Jurkat, Clone E6-1 (cell line): ENCODE data around the gene SNTB2. TPM values are rescaled to one million over a fixed set of nuclear protein-coding genes. Genes with fewer than 3 reads are reported as not detected.
"Not testable (repeated sequence)": the region's sequence is repeated elsewhere in the genome, so short reads cannot be mapped to it uniquely, and the experiment has no call there.

Source experiments
- DNase-seq: peaks from one replicate; pipeline ENCODE4 v3.0.0-alpha.2; 2011; ENCODE audit warnings: low read depth, low spot score
- H3K4me3 ChIP-seq: 2 replicates; pipeline ENCODE4 v1.5.1; 2011; ENCODE audit warnings: mild to moderate bottlenecking, low read length, control low read depth, moderate library complexity
- polyA plus RNA-seq: library from polyadenylated mRNA; unstranded; fragments of >200 nt; gene quantifications from one replicate; pipeline ENCODE4 v1.2.1, GENCODE V29; 2012; ENCODE audit warnings: missing spikeins; ENCODE audit not compliant: insufficient read length, insufficient read depth

The SNTB2 gene
- polyA plus RNA-seq, result 3.3 TPM

GRCh38 chr16:69186642-69187445 is at the start of gene SNTB2:
SNTB2 (plus strand) TSS chr16:69187164; CDS start chr16:69187167, 3 bp downstream.
- DNase-seq, result peak; percentile 80
- H3K4me3 ChIP-seq, result peak within 1 kb of the TSS; percentile 73

GRCh38 chr16:69138608-69139007 is 48.4 kb upstream of the SNTB2 start:
- no peak for DNase-seq
- H3K4me3 ChIP-seq, result no peak overlapping the region

- H3K4me3 ChIP-seq, DNase-seq: not testable (repeated sequence)
These were observed 47.5 kb upstream of the SNTB2 start for GRCh38 chr16:69139464-69139863.

GRCh38 chr16:69141014-69141413 is 46.0 kb upstream of the SNTB2 start:
- no peak for DNase-seq
- no peak overlapping the region for H3K4me3 ChIP-seq

- no peak for DNase-seq
- no peak overlapping the region for H3K4me3 ChIP-seq
These were observed 45.0 kb upstream of the SNTB2 start for GRCh38 chr16:69141936-69142335.

GRCh38 chr16:69143116-69143515 is 43.8 kb upstream of the SNTB2 start:
- no peak overlapping the region for H3K4me3 ChIP-seq
- DNase-seq, result no peak

GRCh38 chr16:69145658-69146057 is 41.3 kb upstream of the SNTB2 start:
- no peak overlapping the region for H3K4me3 ChIP-seq
- DNase-seq, result no peak

GRCh38 chr16:69149621-69150020 is 37.3 kb upstream of the SNTB2 start:
- not testable (repeated sequence) for H3K4me3 ChIP-seq, DNase-seq

GRCh38 chr16:69150146-69150865 is 36.7 kb upstream of the SNTB2 start:
- H3K4me3 ChIP-seq, result no peak overlapping the region
- peak; percentile 64 for DNase-seq

- no peak for DNase-seq
- no peak overlapping the region for H3K4me3 ChIP-seq
These were observed 29.8 kb upstream of the SNTB2 start for GRCh38 chr16:69157196-69157595.

- DNase-seq, result no peak
- H3K4me3 ChIP-seq, result no peak overlapping the region
These were observed 26.8 kb upstream of the SNTB2 start for GRCh38 chr16:69160192-69160591.

GRCh38 chr16:69165584-69165983 is 21.4 kb upstream of the SNTB2 start:
- H3K4me3 ChIP-seq, result no peak overlapping the region
- no peak for DNase-seq

- H3K4me3 ChIP-seq, result no peak overlapping the region
- no peak for DNase-seq
These were observed 20.6 kb upstream of the SNTB2 start for GRCh38 chr16:69166221-69166833.

GRCh38 chr16:69166946-69167930 is 19.7 kb upstream of the SNTB2 start:
- H3K4me3 ChIP-seq, result no peak overlapping the region
- DNase-seq, result no peak

GRCh38 chr16:69169051-69169450 is 17.9 kb upstream of the SNTB2 start:
- no peak overlapping the region for H3K4me3 ChIP-seq
- no peak for DNase-seq

GRCh38 chr16:69169607-69170352 is 17.2 kb upstream of the SNTB2 start:
- no peak overlapping the region for H3K4me3 ChIP-seq
- DNase-seq, result no peak

- no peak overlapping the region for H3K4me3 ChIP-seq
These were observed 15.5 kb upstream of the SNTB2 start for GRCh38 chr16:69171325-69172084.

More at GRCh38 chr16:69171325-69172084, 15.5 kb upstream of the SNTB2 start:
- DNase-seq, result no peak
